Measurements from ENCODE around the gene LECT2.

- TF ChIP-seq CTCF (IDR thresholded peaks at IDR 0.05): no peak
- no peak for TF ChIP-seq EP300 (IDR thresholded peaks at IDR 0.05)
- no peak for TF ChIP-seq POLR2A (IDR thresholded peaks at IDR 0.05; ENCODE audit: low read depth)
- no peak for TF ChIP-seq POLR2AphosphoS5 (IDR thresholded peaks at IDR 0.05)
Measured at GRCh38 chr5:135950611-135951010, 4.2 kb downstream of the LECT2 start.
